HG03439 (cell line): Measurements from ENCODE around the gene DRGX.

Source experiments
- ATAC-seq: cut with Tn5 transposase; IDR thresholded peaks from one replicate; pipeline ENCODE4 v1.9.1; 2021; ENCODE audit warnings: mild to moderate bottlenecking, moderate library complexity; ENCODE audit not compliant: unreplicated experiment

Gene DRGX

GRCh38 chr10:49395741-49396665 is at the start of gene DRGX:
Gene DRGX (minus strand): TSS chr10:49396089. CDS start chr10:49395440, 649 bp downstream.
- no peak for ATAC-seq

GRCh38 chr10:49444349-49444748 is 48.5 kb upstream of the DRGX start:
- no peak for ATAC-seq

GRCh38 chr10:49442863-49443262 is 47.0 kb upstream of the DRGX start:
- no peak for ATAC-seq

GRCh38 chr10:49441488-49442476 is 45.9 kb upstream of the DRGX start:
- ATAC-seq: no peak

- no peak for ATAC-seq
Measured at GRCh38 chr10:49435225-49435624, 39.3 kb upstream of the DRGX start.

GRCh38 chr10:49433069-49433468 is 37.2 kb upstream of the DRGX start:
- ATAC-seq: no peak

GRCh38 chr10:49431426-49431825 is 35.5 kb upstream of the DRGX start:
- no peak for ATAC-seq

GRCh38 chr10:49429458-49429857 is 33.6 kb upstream of the DRGX start:
- no peak for ATAC-seq

- ATAC-seq: no peak
Measured at GRCh38 chr10:49426490-49427360, 30.8 kb upstream of the DRGX start.

- ATAC-seq: no peak
Measured at GRCh38 chr10:49419005-49419404, 23.1 kb upstream of the DRGX start.

- ATAC-seq: no peak
Measured at GRCh38 chr10:49418328-49418727, 22.4 kb upstream of the DRGX start.

GRCh38 chr10:49418053-49418326 is 22.1 kb upstream of the DRGX start:
- no peak for ATAC-seq

- no peak for ATAC-seq
Measured at GRCh38 chr10:49417311-49418052, 21.6 kb upstream of the DRGX start.

GRCh38 chr10:49415846-49416245 is 20.0 kb upstream of the DRGX start:
- no peak for ATAC-seq

- no peak for ATAC-seq
Measured at GRCh38 chr10:49415109-49415508, 19.2 kb upstream of the DRGX start.

- no peak for ATAC-seq
Measured at GRCh38 chr10:49414496-49414895, 18.6 kb upstream of the DRGX start.

- ATAC-seq: no peak
Measured at GRCh38 chr10:49412571-49412970, 16.7 kb upstream of the DRGX start.

- no peak for ATAC-seq
Measured at GRCh38 chr10:49410365-49411074, 14.6 kb upstream of the DRGX start.

- no peak for ATAC-seq
Measured at GRCh38 chr10:49409755-49410154, 13.9 kb upstream of the DRGX start.
